NCI-H446 (cell line): ENCODE data around the gene AP1S3.
"Not testable (repeated sequence)": the region's sequence is repeated elsewhere in the genome, so short reads cannot be mapped to it uniquely, and the experiment has no call there.

Experiments
- DNase-seq, 2 experiments: peaks; one replicate each; lab custom pipeline; 2025; lab: John Stamatoyannopoulos, UW

The AP1S3 gene

DNA sequence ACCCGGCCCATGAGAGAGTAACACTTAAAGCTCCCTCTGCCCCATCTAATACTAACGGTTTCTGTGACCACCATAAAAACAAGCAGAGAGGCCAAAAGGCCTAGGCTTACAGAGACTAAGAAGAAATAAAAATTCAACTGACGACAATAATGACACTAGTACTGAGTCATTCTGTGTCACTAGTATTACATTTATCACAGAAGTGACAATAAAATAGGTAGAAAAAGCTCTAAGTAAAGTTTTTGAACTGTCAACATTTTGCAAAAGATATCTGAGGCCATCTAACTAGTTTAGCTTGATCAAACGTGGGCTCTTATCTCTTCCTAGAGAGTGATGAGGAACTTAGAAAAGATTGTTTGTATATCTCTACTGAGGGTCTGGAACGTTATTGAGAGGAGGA, 35.6 kb downstream of the AP1S3 start:
- DNase-seq, result no peak

DNA sequence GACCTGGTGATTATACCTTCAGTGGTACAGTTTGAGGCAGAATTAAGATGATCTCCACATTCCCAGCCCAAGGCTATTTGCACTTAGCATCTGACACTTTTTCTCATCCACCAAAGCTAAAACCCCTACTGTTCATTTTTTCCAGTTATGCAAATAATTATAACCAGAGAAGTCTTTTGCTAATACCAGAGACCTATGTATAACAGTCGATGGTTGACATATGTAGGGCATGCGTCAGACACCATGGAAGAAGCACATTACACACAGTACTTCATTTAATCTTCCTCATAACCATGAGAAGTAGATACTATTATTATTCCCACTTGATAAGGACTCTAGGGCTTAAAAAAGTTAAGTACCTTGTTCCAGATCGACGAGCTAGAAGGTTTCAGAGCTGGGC, 36.5 kb downstream of the AP1S3 start:
- no peak for DNase-seq

DNA sequence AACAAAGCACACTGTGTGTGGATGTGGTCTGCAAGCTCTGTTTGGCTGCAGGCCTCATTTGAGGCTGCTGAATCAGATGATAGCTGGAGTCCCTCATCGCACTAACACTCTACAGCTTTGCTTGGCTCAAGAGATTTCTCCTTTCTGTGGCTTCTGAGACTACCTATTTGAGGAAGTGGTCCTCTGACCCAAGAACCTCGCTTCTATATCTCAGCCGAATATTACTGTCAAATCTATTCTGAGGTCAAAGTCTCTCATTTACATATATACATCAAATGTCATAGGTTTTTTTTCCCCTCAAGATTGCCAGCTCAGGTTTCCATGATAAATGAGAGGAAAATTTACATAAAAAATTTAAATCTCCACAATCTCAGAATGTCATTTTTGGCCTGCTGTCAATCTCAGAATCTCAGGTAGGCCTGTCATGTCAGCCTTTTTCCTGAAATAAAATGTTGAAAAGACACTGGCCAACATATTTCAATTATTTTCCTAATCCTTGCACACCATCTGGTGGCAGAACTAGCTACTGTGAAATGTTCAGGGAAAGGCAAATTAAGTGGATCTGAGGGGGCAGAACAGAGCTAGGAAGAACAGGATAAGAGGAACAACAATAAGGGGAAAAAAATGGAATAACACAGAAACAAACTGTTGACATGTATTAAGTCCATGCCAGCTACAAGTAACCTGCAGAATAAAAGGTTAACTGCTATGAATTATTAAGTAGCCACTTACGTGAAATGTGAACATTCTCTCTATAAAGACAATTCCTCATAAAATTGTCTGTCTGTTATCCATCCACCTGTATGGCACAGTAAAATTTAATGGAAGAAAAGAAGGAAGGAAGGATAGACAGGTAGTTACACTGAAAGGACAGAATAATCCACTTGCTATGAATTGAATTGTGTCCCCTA, 39.3 kb downstream of the AP1S3 start:
- DNase-seq, result peak; percentile 19 to 67

DNA sequence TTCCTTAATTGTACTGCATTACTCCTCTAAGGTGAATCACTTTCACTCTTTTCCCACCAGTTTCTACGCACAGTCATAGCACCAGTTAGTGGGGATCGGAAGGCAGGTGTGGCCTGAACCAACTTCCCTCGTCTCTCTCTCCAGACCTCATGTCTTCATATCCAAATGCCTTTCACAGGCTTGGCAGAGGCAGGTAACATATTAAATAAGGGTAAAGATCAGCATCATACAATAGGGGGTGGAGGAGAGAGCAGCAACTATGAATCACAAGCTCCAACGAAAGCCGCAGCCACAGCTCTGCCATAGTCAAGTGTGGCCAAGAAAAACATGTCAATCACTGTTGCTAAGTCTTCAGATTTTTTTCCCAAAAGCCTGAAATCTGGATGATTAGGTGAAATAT, 40.3 kb downstream of the AP1S3 start:
- peak in 1 of 2 experiments; percentile 7 for DNase-seq

DNA sequence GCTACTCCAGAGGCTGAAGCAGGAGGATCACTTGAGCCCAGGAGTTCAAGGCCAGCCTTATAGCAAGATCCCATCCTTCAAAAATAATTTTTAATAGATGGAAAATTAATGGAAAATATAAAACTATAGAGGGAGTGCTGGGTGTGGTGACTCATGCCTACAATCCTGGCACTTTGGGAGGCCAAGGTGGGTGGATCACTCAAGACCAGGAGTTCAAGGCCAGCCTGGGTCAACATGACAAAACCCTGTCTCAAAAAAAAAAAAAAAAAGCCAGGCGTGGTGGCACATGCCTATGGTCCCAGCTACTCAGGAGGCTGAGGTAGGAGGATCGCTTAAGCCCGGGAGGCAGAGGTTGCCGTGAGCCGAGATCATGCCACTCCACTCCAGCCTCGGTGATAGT, 48.0 kb downstream of the AP1S3 start:
- no peak for DNase-seq

DNA sequence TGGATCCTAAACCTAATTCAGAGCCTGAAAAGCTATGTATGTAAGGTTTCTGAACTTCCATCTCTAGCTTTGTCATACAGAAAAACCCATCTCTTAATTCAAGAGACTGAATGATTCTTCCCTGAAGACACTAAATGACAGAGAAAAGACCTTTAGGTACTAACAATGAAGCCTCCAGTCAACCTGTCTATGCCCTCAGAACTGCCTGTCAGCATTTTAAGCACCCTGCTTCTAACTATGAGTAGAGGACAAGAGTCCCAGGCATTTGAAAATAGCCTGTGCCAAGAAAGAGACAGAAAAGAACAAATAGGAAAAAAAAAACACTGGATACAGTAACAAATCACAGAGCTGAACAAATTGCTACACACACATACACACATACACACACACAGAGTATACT, 48.6 kb downstream of the AP1S3 start:
- DNase-seq, result no peak

DNA sequence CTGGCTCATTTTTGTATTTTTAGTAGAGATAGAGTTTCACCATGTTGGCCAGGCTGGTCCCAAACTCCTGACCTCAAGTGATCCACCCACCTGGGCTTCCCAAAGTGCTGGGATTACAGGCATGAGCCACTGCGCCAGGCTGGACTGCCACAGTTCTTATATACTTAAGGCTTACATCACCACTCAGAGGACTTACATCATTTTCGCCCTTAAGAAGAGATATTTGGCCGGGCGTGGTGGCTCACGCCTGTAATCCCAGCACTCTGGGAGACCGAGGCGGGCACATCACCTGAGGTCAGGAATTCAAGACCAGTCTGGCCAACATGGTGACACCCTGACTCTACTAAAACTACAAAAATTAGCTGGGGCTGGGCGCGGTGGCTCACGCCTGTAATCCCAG, 49.3 kb downstream of the AP1S3 start:
- DNase-seq, result not testable (repeated sequence)

DNA sequence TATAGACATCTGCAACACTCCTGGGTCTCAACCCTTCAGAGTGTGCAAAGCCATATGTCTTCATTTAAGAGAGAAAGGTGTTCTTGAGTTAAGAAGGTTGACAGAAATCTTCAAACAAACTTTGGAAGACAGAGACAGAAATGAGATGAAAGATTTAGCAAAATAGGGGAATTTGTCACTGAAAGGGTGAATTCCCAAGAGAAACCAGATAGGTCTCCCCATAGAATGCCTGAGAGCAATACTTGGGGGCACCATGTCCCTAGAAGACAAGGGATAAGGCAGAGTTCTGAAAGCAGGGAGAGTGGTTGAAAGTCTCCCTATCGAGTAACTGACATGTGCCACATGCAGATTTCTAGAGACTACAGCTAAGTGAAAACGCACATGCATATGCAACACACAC, 50.0 kb downstream of the AP1S3 start:
- no peak for DNase-seq

DNA sequence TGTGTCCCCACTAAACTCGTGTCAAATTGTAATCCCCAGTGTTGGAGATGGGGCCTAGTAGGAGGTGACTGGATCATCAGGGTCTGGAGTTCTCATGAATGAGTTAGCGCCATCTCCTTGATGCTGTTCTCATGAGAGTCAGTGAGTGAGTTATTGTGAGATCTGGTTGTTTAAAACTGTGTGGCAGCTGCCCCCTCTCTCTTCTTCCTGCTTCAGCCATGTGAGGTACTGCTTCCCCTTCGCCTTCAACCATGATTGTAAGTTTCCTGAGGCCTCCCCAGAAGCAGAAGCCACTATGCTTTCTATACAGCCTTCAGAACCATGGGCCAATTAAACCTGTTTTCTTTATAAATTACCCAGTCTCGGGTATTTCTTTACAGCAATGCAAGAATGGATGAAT, 50.4 kb downstream of the AP1S3 start:
- DNase-seq, result no peak

DNA sequence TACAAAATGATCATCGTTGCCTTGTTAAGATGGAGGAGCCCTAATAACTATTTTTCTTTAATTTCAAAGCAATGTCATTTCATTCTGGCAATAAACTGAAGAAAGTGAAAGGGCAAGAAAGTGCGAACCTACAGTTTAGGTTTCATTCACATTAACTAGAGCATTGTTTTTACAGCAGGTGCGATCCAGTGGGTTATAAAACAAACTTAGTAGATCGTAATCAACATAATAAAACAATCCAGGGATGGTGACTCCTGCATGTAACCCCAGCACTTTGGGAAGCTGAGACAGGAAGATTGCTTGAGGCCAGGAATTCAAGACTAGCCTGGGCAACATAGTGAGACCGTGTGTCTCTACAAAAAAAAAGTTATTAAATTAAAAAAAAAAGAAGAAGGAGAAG, 51.1 kb downstream of the AP1S3 start:
- DNase-seq, result no peak

DNA sequence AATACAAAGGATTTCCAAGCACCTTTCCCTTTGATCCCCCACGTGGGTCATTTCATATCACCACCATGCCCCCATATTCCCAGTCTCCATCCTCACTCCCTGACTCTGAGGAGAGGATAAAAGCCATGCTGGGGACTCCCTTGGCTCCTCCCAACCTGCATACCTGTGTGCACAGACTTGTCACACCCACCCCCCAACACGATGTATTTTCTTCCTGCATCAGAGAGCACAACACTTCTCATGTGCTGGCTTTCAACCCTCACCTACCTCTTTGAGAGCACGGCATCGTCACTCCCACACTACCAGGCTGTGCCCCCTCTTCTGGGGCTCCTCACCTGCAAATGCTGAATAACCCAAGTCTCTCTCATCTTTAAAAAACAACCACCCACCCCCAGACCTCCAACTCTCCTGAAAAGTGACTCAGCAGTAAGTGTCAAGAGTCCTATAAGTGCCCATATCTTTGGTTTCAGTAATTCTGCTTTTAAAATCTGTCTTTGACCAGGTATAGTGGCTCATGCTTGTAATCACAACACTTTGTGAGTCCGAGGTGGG, 53.1 kb downstream of the AP1S3 start:
- DNase-seq, result no peak

DNA sequence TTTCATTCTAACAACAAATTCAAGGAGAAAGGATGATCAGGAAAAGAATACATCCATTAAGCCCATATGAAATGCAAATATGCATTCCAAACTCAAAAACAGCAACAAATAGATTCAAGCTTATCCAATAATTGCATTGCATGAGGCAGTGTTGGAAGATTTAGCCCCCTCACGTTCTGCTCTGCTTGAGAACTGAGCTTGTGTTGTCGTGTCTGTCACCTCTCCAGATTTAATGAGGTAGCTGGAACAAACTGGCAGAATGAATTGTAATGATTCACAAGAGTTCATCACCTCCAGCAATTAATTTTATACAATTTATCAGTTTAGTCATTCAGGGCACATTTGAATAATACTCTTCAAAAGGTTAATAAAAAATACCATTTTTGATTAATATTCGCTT, 54.8 kb downstream of the AP1S3 start:
- DNase-seq, result no peak

DNA sequence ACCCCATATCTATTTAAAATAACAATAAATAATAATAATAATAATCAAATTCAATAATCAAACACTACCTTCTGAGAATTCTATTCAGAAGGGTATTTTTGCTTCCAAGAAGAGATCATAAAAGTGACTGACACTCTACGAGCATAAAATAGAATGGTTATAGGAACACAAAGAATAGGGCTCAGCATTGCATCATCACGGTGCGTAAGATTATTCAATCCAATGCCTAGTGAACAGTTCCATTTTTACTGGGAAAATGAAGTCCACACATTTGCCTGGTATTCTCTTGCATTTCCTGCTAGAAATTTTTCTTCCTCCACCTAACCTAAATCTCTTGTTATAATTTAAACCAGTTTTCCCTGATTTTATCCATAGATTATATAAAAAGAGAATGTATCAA, 55.8 kb downstream of the AP1S3 start:
- no peak for DNase-seq

DNA sequence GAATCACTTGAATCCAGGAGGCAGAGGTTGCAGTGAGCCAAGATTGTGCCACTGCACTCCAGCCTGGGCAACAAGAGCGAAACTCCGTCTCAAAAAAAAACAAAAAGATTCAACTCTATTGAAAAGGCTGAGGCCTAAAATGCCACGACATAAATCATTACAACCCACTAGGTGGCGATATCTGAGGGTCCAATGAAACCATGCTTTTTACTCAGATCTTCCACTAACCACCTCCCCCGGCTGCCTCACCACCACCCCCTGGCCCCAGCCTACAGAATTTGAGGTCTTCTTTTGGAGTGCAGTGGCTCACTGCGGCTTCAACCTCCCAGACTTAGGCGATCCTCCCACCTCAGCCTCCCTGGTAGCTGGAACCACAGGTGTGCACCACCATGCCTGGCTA, 57.5 kb downstream of the AP1S3 start:
- DNase-seq, result peak; percentile 26 to 57

DNA sequence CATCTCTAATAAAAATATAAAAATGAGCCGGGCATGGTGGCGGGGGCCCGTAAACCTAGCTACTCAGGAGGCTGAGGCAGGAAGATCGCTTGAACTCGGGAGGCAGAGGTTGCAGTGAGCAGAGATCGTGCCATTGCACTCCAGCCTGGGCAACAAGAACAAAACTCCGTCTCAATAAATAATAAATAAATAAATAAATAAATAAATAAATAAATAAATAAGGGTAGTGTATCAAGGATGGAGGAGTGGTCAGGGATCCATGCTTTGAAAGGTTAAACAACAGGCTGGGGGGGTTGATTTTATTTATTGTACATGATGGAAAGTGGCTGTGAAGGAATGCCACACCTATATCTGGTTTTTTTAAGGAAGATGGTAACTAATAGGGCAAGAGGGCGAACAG, 63.2 kb downstream of the AP1S3 start:
- no peak for DNase-seq

DNA sequence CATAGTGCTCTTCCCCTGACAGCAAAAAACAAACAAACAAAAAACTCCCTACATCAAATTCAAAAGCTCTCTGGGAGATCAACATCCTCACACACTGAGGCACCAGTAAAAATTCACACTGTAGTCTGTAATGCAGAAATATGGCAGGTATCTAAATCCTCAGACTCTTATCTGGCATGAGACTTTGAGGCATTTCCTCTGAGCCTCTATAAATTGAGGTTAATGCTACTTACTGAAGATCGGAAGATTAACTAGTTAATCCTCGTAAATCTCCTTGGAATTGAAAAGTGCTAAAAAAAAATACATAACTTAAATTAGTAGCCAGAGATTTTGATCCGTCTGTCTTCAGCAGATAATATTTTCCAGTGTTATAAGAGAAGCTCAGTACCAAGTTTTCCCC, 65.0 kb downstream of the AP1S3 start:
- DNase-seq, result no peak

DNA sequence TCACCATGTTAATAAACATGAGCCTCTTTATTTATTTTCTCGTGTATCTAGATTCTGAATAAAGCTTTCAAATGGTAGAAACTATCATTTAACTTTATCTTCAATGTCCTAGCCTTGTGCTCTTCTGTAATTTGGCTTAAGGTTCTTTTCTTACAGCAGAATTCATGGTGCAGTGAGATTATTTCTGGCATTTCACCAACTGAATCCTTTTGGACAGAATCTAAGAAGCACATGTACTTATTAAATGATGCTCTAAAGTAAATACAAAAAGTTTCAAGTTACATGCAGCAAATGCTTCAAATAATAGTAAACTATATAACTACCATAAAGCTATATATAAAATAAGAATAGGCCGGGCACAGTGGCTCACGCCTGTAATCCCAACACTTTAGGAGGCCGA, 65.9 kb downstream of the AP1S3 start:
- no peak for DNase-seq

DNA sequence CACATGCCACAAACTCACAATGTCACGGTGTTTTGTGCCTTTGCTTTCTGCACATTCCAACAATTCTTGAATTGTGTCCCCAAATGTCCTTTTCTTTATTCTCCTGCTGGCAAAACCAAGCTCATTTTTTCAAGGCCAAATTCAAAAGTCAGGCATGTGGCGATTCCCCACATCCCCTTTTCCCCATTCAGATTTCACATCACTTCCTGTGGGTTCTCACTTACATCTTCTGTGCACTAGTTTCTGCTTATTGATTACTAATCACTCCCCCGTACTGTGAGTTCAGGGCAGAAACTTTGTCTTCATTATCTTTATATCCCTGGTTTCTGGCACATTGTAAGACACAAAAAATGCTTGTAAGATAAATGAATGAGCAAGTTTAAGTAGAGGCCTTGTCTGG, 69.2 kb downstream of the AP1S3 start:
- no peak for DNase-seq

DNA sequence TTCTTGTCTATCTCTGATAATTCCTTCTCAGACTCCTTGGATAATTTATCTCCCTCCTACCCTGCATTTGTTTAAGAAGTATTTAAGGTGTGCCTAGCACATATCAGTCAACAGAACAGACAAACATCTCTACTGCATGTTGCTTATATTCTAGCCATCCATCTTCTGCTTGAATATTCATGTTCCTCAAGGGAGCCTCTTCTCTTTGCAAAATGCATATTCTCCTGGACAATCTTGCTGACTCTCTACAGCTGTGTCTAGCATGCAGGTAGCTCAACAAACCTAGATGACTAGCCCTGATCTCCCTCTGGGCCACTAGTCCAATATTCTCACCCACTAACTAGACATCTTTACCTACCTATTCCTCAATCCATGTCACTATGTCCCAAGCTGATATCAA, 70.0 kb downstream of the AP1S3 start:
- no peak for DNase-seq

DNA sequence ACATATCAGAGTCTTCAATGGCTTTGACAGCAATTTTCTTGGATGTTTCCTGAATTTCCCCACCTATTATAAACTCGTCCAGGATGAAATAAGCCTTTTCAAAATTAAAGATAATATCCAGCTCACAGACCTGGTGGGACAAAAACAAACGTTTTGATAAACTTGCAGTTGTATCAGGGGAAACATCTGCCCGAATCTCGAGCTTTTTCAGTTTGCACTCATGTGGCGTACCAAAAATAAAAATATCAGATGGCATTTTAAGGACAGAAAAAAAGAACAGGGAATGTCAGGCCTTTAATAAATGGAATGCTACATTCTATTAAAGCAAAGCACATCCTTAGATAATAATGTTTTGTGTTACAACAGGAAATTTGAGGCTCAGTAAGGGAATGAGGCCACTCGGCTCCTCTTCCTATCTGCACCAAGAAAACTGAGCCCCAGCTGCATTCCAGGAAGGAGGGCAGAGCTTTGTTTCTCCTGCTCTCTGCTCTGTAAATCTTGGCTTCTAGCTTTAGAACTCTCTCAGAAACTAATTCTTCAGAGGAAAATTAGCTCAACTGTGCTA, 72.1 kb downstream of the AP1S3 start:
- DNase-seq, result no peak

DNA sequence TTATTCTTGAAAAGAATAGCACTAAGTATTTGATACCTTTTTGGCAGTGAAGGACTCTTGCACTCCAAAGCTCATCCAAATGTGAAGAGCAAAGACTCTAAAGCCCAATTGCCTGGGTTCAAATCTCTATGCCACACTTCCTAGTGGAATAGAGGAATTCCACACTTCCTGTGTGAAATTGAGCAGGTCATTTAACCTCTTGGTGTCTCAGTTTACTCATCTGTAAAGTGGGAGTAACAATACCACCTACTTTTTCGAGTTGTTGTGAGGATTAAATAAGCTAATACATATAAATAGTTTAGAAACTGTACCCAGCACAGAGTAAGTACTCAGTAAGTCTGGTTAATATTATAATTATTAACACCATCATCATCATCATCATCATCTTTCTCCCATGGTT, 72.6 kb downstream of the AP1S3 start:
- DNase-seq, result no peak

DNA sequence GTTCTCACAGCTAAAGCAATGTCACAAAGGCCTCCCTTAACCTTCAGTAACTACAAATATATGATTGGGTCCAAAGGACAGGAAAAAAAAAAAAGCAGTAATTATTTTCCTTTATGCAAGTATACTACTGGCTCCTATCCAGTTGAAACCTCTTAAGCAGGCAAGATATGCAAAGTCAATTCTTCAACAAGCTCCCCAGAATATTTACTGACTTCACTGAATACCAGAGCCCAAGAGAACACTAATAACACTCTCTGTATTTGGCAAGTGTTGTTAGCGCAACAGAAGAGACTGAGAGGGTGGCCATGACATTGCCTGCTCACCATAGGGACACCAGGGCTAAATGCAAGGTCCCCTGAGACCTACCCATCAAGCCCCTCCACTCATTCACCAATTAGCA, 74.5 kb downstream of the AP1S3 start:
- DNase-seq, result no peak

DNA sequence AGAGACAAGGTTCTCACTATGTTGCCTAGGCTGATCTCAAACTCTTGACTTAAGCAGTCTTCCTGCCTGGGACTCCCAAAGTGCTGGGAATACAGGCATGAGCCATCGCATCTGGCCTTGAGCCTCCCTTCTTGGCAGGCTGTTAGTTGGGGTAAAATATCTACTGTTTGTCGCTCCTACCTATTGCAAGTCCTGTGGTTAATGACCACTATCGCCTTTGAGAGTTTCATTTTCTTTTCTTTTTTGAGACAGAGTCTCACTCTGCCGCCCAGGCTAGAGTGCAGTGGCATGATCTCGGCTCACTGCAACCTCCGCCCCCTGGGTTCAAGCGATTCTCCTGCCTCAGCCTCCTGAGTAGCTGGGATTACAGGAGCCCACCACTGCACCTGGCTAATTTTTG, 75.6 kb downstream of the AP1S3 start:
- not testable (repeated sequence) for DNase-seq
